ENCODE measurements around the gene TET3.

TET3 gene

GRCh38 chr2:74007711-74008110, 23.0 kb downstream of the TET3 start:
- no peak for DNase-seq

- no peak for DNase-seq
Measured at GRCh38 chr2:74008761-74009395, 24.2 kb downstream of the TET3 start.

- no peak for DNase-seq
Measured at GRCh38 chr2:74009577-74009976, 24.9 kb downstream of the TET3 start.

GRCh38 chr2:74010087-74010541, 25.4 kb downstream of the TET3 start:
- no peak for DNase-seq

GRCh38 chr2:74011246-74011645, 26.5 kb downstream of the TET3 start:
- no peak for DNase-seq

- DNase-seq, result no peak
Measured at GRCh38 chr2:74014813-74015212, 30.1 kb downstream of the TET3 start.

- no peak for DNase-seq
Measured at GRCh38 chr2:74017223-74017622, 32.5 kb downstream of the TET3 start.

GRCh38 chr2:74019516-74019915, 34.8 kb downstream of the TET3 start:
- no peak for DNase-seq

GRCh38 chr2:74020702-74021406, 36.1 kb downstream of the TET3 start:
- no peak for DNase-seq

- DNase-seq, result no peak
Measured at GRCh38 chr2:74021407-74021755, 36.7 kb downstream of the TET3 start.

- no peak for DNase-seq
Measured at GRCh38 chr2:74024216-74024615, 39.5 kb downstream of the TET3 start.

GRCh38 chr2:74025971-74026612, 41.4 kb downstream of the TET3 start:
- DNase-seq, result no peak

- DNase-seq, result no peak
Measured at GRCh38 chr2:74026687-74027241, 42.1 kb downstream of the TET3 start.

GRCh38 chr2:74027496-74027895, 42.8 kb downstream of the TET3 start:
- no peak for DNase-seq

- DNase-seq, result no peak
Measured at GRCh38 chr2:74028290-74028689, 43.6 kb downstream of the TET3 start.

GRCh38 chr2:74028741-74029140, 44.0 kb downstream of the TET3 start:
- DNase-seq, result no peak

GRCh38 chr2:74029714-74030397, 45.1 kb downstream of the TET3 start:
- DNase-seq, result no peak

GRCh38 chr2:74031221-74031620, 46.5 kb downstream of the TET3 start:
- DNase-seq, result no peak

GRCh38 chr2:74031959-74032287, 47.2 kb downstream of the TET3 start:
- no peak for DNase-seq

- no peak for DNase-seq
Measured at GRCh38 chr2:74033375-74033774, 48.7 kb downstream of the TET3 start.

Data from activated naive CD4-positive, alpha-beta T cell (primary cell).